GM21825 (cell line): ENCODE data around the gene HS6ST2.
"Not testable (repeated sequence)": the region's sequence is repeated elsewhere in the genome, so short reads cannot be mapped to it uniquely, and the experiment has no call there.

Experiments
- ATAC-seq: cut with Tn5 transposase; IDR thresholded peaks from one replicate; pipeline ENCODE4 v1.9.1; 2021; ENCODE audit warnings: mild to moderate bottlenecking, moderate library complexity; ENCODE audit not compliant: unreplicated experiment

The HS6ST2 gene

DNA sequence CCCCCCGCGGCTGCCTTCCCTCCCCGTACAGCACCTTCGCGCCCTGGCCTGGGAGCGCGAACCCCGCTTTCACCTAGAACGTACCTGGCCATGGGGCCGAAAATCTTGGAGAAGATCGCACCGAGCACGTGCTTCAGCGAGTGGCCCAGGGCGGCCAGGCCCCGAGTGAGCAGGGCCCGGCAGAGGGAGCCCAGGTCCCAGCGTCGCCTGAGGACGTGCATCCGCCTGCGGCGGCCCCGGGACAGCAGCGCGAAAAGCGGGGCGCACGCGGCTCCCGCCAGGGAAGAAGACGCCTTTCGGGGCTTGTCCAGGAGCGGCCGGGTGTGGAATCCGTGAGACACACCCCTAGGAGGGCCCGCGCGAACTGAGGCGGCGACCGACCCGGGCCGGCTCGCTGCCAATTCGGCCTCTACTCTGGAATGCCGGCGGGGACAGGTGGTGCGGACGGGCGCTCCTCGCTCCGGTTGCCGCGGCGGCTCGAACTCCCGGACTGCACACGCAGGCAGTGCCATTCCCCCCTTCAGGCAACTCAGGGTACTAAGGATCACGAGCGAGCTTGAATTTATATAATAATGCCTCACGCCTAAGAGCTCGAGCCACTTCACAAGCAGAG is at the start of gene HS6ST2:
Gene HS6ST2 (minus strand): TSS at position 539 of the 613 bp plus-strand sequence.
- ATAC-seq: no peak

DNA sequence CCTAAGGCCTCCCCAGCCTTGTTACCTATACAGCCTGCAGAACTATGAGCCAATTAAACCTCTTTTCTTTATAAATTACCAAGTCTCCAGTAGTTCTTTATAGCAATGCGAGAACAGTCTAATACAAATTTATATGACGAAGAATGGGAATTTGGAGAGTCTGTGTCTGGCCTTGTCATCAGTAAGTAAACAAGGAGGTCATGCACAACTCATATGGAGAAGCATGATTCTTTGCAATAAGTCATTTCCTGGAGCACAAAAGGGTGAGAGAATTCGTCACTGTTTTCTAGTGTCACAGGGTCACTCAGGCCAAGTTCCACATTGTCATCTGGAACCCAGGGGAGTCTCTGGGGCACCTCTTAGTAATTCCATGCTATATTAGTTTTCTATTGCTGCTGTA is 49.0 kb upstream of the HS6ST2 start:
- no peak for ATAC-seq

DNA sequence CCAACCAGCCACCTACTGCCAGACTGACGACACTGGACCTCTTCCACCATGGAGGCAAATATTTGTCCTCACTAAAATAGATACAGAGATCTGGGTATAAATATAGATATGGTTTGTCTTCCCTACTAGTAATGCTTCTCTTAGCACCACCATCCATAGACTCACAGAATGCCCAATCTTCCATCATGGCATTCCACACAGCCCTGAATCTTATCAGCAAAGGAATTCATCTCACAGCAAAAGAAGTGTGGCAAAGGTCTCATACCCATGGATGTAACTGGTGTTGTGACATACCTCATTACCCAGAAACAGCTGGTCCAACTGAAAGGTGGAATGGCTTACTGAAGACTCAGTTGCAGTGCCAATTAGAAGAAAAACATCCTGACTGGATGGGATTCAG is 47.2 kb upstream of the HS6ST2 start:
- no peak for ATAC-seq

DNA sequence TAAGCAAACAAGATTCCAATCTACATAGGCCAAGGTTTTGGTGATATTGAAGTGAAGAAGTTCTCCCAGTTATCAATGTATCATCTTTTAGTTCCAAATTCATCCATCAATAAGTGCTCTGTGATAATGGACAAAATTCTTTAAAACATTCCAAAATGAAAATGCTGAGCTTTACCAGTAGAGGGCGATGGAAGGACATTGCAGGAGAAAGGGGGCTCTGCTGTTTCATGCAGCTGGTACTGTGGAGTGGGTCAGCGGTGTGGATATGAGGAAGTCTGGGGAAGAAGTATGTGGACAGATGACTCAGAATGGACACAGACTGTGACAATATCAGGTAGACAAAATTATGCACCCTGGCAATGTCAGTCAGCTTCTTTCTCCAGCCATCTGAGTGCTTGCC is 46.6 kb upstream of the HS6ST2 start:
- ATAC-seq: no peak

DNA sequence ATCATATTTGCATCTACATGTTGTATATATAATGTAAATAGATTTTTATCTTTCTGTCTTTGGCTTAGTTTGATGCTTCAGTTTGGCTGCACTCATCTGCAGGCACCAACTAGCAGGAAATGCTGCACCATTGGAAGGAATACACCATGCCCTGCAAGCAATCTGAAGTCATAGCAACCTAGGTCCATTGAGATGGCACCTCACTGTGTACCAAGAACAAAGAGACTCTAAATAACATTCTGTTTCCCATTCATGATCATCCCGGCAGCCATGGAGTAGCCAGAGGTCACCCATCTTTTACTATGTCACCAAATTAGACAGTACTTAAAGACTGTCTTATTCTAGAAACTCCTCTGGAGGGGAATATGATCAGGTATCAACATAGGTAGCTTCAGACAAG is 40.8 kb upstream of the HS6ST2 start:
- ATAC-seq: no peak

DNA sequence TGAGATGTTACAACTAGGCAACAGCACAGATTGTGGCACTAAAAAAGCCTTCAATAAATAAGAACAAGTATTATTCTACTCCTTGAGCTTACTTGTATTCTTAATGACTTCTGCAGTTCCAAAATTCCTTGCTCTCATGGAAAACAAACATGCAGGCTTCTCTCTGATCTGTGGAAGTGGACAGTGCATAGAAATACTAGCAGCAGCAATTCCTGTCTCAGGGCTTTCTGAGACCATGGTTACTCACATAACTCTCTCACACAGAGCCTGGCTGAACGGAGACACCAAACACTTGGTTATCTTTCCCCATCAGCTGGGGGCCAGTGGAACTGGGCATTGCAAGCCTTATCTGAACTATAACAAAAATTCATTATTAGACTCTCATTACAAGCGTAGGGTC is 32.4 kb upstream of the HS6ST2 start:
- ATAC-seq: no peak

DNA sequence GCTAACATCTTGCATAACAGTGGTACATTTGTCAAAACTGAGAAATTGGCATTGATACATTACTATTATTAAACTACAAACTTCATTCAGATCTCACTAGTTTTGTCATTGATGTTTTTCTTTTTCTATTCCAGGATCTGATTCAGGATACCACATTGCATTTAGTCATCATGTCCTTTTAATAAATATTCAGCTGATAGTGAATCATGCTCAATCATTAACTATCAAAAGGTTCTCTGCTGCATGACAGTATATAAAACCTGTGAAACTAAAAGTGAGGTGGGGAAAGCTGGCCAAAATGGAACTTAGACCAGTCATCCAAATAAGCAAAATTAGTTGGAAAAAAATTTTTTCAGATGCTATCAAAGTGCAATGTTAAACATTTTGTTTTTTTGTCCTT is 28.1 kb upstream of the HS6ST2 start:
- ATAC-seq: no peak

DNA sequence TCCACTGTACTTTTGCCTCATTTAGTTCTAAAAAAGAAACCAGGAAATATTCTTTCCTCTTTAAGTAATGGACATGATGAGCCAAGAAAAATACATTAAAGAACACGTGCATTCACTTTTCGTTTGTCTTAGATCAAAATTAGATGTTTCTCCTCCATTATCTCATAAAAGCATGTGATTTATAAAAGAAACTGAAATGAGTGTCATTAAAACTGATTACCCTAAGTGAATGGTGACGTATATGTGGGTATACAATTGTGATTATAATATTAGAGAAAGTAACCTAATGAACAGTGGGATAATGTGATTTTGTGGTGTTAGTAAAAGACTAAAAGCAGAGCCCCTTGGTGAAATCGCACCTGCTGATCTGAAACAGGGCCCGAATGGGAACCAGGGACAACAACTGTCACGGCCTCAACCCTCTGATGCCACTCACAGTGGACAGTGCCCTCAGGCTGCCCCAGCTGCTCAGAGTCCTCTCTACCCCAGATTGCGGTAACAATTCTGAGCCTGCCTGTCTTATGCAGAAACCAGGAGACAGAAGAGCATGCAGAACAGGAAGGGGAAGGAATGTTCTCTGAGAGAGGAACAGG is 25.7 kb upstream of the HS6ST2 start:
- no peak for ATAC-seq

DNA sequence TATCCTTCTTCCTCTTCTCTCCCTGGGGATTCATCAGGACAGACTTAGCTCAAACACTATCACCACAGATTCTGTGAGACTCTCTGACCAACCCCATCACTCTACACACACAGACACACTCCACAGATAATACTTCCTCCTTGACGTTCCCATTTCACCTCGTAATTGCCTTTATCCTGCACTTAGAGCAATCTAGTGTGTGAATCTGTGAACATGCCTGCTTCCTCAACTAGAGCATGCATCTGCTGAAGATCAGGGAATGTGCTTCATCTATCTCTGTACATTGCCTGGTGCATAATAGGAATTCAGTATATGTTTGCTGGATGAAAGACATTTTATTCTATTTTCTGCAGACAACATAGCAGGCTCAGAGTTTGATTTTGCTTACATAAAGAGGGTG is 25.1 kb upstream of the HS6ST2 start:
- ATAC-seq: no peak

DNA sequence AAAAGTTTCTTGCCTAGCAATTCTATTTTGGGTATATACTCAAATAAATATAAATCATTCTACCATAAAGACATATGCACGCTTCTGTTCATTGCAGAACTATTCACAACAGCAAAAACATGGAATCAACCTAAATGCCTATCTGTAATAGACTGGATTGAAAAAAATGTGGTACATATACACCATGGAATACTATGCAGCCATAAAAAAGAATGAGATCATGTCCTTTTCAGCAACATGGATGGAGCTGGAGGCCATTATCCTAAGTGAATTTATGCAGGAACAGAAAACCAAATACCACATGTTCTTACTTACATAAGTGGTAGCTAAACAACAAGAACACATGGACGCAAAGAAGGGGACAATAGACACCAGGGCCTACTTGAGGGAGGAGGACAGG is 21.6 kb upstream of the HS6ST2 start:
- not testable (repeated sequence) for ATAC-seq

DNA sequence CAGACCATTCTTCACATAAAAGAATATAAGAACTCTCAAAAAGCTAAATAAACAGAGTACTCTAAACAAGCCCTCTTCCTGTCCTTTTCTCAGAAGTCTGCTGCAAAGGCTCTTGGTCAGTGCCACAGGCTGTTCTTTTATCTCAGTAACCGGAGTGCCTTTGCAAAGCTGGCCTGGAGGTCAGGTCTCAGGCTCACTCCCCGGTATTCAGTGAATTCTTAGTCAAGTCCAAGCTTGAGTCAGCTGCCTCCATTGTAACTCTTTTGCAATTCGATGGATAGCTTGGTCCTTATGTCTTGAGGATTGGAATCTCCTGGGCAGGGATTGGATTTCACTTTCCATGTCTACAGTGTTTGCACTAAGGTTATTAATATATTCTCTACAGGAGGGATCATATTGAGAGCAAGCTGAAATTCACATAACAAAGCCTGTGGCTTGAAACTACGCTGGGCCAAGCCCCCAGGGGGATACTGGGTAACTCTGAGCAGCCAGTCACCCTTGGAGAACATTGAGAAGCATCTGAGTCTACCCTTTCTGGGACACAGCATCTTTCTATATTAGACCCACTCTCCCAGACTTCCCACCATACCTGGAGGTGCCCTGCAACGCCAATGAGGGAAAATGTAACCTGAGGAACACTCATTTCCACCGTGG is 10.0 kb upstream of the HS6ST2 start:
- no peak for ATAC-seq

DNA sequence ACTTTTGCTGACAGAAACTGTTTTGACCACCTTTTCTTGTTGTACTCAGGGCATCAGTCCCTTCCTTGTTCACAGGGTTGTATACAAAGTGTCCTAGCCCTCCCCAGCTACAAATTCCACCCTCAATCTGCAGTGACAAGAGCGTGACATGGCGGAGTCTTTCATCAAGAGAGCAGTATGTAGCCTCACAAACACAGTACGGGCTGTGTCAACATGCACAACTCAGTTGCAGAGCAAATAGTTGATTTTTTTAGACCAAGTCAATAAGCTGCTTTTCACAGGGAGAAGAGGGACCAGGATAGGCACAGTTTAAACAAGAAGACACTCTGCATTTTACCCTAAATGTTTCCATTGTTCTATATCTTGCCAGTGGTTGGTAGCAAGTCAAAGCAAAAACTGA is 8.6 kb upstream of the HS6ST2 start:
- no peak for ATAC-seq

DNA sequence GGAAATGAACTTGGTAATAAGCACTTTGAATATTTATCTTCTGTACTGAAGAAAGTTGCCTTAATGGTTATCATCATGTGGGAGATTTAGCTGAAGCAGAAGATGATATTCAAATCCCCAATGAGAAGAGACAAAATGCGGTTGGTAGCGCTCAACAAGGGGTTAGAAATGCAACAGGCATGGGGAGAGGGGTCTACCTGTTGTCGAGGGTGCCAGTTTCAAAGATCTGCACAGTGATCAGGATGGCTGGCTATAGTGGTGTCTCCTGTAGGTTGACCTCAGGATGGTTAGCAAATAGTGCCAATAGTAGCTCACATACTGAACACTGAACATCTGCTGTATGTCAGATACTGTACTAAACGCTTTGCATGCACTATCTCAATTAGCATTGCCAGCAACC is 7.0 kb upstream of the HS6ST2 start:
- ATAC-seq: no peak

DNA sequence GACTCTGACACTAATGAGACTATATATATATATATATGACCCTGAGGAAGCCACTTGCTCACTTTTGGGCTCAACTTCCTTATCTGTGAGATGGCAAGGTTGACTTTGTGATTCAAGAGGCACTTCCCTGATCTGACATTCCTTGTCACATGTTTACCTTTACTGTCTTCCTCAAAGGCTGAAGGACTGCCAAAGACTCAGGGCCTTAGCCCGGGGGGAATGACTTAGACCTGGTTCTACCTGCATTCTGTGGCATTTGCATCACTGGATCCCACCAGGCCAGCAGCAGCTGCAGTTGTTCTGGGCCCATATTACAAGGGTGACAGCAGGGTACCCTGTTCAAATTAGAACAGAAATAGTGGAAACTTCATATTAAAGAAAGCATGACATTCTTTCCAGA is 3.1 kb upstream of the HS6ST2 start:
- no peak for ATAC-seq

DNA sequence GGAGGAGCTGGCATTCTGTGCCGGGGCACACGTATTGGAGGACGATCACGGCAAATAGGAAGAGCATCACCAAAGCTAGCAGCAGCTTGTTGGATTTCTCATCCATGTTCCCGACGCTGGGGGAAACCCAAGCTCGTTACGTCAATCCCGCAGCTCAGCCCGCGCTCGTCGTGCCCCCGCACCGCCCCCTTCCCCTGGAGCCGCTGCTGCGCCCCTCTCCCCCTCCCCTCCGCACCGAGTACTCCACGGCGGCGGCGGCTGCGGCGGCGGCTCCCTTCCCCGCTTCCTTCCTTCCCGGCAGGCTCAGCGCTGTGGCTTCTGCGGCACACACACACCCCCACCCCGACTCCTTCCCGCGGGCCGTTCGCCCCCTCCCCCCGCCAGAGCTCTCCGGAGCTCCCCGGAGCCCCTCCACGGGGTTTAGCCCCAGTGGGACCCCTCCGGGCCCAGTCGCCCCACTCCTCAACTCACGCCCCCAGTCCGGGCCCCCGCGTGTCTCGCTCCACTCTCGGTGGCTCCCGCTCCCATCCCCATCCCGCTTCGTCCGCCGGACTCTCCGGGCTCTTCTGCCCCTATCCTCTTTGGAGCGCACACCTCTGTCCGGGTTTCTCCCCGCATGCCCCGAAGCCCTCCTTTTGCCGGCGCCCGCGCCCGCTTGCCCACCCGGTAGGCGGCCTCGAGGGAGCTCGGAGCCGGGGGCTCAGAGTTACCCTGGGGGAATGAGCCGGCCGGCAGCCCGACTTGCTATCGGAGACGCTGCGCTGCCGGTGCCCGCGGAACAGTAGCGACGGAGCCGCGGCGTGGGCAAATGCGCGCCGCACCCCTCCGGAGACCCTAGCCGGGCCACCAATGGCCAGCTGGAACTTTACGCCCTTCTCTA is 978 bp downstream of the HS6ST2 start:
- ATAC-seq: no peak

DNA sequence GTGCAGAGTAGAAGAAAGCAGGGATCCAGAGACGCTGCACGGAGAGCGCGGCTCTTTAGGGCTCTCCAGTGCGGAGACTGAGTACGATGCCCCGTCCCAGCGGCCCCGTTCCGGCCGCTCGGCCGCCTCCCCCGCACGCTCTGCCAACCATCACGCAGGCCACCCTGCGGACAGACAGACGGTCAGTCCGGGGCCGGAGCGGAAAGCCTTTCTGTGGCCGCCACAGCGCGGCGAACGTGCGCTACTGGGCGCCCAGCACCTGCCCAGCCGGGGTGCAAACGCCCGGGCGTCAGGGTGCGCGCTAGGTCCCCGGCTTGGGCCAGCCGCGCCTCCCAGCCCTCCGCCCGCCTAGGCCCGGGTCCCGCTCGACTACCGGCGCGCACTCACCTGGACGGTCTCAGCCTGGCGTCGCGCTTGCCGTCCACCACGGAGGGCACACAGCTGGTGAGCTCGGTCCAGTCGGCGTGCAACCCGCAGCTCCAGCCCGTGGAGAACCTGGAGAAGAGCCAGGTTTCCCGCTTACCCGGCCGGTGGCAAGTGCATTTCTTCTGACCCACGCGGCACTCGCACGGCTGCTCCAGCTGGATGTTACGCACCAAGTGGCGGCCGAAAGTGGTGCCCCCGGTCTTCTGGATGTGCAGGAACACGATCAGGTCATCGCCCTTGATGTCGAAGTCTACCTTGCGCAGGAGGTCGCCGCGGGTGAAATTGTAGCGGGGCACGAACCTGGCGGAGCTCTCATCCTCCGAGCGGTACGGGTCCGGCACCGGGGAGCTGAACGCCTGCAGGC is 1.8 kb downstream of the HS6ST2 start:
- no peak for ATAC-seq

DNA sequence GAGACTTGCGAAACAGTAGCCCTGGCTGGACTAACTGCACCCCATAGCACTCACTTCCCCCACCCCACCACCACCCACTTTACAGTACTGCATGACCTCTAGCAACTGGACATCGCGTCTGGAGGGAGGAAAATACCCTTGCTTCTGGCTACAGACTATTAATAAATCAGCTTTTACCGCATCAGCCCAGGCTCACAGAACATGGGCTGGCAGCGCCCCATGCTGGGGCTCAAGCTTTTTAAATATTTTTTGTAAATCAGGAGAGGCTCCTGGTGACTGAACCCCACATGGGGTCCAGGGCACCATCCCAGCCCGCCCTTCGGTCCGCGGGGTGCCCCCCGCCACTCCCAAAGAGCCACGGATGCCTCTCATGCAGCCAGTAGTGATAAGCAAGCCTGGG is 2.7 kb downstream of the HS6ST2 start:
- no peak for ATAC-seq

DNA sequence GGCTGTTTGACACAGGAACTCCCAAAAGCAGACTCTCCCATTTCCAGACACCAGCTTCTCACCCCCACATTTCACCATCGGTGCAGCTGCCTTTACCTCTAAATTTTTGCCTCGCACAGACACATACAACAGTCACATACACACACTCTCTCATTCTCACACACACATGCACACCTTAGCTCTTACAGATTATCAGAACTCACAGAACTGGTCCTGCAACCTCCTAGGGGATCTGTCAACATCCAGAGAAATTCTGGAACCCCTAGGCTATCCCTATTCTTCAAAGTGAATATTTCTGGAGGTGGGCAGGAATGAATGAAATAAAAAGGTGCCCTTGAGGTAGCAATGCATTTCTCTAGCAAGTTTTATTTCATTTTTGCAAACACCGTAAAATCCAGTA is 4.1 kb downstream of the HS6ST2 start:
- ATAC-seq: no peak

DNA sequence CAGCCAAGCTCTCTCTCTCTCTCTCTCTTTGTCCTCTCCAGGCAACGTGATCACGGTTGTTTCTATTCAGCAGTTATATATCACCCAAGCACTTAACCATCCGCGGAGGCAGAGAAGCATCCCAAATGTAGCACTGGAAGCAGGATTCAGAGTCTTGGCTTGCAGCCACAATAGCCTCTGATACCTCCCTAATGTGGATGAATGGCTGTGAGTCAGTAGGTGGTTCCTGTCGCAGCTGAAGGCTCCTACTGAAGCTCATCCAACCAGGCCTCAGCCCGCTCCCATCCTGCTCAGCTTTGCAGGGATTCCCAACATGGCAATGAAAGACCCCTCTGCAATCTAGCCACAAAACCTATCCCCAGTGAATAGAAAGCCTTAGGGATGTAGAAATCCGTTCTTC is 5.1 kb downstream of the HS6ST2 start:
- no peak for ATAC-seq

DNA sequence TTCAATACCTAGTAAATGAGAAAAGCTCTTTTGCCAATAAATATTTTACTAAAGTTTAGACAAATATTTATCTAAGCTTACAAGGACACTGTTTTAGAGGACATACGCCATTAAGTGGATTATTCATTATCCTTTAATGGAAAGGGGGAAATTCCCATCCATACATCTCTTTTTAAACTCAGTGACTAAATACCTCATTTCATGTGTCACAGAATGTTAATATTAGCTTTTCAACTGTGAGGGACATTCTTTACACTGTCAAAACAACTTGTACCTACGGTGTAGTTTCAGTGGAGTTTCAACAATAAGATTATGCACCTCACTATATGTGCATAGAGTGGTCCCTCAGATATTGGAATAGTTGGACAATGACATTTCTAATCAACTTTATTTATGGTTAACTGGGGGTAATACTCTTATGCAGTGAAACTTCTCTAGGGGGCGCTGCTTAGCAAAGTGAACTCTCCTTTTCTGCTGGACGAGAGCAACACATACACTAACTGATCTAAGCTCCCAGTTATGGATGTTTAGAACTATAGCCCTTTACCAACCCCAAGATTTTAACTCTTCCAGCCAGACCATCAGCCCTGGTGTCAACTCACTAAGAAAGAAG is 9.7 kb downstream of the HS6ST2 start:
- no peak for ATAC-seq
